GM10847 (cell line): ENCODE measurements around the gene ALCAM.

Experiments used
- POLR2A ChIP-seq: IDR thresholded peaks from 2 replicates; pipeline ENCODE4 v1.6.1; 2011; ENCODE audit not compliant: insufficient read length; ENCODE audit errors: extremely low read depth

The ALCAM gene

DNA sequence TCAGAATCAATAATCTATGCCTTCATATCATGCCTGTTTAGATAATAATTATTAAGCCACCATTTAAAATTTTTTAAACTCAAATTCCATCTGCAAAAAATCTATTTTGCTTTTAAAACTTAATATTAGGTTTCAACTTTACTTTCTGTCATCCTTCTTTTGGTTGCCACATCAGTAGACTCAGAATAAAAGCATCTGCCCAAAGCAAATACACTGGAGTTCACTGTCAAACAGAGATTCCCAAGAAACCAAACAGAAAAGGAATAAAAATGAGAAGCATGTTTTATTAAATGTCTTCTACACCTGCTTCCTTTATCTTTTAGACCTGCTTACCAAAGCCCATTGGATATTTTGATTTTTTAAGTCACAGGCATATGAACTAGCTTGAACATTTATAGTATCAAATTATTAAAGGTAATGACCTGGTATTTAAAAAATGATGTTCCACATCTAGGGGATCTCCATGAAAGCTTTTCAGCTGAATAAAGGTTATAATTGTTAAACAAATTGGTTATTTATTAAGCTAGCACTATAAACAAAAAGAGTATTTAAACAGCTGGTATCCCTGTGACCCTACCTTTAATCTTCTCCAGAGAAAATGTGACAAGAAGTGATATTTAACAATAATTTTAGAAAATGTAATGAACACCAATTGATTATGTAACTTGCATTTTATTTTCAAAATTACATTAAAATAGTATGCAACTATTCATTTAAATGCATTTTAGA, 62.5 kb downstream of the ALCAM start:
- no peak for TF ChIP-seq POLR2A

DNA sequence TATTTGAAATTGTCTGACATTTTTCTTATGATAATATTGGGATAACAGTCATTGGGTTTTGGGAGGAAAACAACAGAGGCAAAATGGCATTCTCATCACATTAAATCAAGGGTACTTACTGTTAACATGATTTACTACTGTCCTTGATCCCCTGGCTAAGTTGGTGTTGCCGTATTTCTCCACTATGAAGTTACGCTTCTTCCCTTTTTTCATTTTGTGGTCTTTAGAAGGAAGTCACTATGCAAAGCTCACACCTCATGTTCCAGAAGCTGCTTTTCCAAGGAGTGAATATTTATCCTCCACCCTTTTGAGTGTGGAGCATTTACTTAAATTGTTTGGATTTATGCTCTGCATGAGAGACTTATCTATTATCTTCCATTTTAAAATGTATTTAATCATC, 63.7 kb downstream of the ALCAM start:
- no peak for TF ChIP-seq POLR2A

DNA sequence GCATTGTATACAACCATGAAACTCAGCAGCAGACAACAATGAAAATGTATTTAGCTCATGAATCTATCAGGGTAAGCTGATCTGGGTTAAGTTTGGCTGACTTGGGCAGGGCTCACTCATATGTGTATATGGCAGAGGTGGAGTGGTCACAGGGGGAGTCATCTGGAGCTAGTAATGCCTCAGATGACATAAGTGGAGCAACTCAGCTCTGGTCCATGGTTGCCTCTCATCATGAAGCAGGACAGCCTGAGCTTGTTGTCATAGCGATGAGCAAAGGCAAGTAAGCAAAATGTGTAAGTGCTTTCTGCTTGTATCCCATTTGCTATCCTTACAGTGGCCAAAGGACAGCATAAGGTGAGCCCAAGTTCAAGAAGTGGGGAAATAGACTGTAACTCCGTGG, 64.5 kb downstream of the ALCAM start:
- TF ChIP-seq POLR2A = no peak

DNA sequence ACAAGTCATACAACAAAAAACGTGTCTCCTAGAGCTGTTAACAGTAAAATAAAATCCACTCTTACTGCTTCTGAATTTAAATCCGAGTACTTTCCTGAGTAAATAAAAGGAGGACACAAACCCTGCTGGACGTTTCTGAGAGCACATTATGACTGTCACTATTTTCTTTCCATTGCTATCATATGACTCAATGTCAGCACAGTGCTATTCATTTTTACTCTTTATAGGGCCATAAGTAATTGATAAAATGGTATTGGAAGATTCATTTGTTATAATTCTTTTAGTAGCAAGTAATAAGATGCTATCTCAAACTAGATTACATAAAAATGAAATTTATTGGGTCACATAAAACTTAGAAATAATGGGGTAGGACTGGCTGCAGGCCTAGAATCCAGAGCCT, 68.6 kb downstream of the ALCAM start:
- no peak for TF ChIP-seq POLR2A

DNA sequence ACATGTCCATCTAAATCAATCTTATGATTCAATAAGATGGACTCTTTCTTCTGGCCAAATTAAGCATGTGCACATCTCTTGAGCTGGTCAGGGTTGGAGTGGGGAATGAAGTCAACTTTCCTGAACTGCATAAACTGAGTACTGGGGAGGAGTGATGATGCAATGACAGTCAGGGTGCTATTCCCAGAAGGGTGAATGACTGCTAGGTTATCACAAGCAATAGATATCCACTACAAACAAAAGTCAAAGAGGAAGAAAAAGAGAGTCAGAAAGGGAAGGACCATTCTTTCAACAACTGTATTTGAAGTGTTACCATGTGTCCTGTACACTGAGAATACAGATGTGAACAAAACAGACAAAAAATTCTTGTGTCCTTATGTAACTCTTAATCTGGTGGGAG, 70.0 kb downstream of the ALCAM start:
- no peak for TF ChIP-seq POLR2A

DNA sequence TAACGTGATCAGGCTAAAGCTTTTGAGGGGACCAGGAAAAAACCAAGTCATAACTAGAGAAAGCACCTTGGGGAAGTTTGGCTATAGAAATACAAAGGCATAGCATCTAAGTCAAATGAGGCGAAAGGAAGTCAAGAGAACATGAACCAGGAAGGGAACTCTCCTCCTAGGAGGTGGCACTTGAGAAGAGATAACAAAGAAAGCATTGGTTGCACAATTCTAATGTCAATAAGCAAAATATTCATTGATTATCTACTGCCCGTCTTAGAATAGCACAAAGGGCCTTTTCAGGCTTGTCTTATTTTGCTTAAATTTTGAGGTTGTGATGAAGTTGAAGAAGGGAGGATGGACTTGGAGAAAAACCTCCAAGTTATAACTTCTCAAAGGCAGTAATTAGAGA, 73.4 kb downstream of the ALCAM start:
- TF ChIP-seq POLR2A = no peak

DNA sequence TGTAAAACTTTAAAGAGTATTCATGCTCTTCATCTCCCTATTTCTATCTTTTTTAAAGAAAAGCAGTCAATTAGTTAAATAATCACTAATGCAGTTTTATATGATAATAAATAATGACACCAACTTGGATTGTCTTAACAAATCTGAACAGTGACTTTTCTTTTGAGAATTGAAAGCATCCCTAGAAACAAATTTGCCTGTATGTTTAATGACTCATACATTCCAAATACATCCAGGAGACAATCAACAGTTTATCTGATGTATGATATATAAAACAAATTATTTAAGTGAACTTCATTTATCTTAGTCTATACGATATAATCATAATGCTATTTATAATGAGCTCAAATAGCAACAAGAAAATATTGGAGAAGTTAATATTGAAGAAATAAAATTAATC, 78.0 kb downstream of the ALCAM start:
- TF ChIP-seq POLR2A = no peak

DNA sequence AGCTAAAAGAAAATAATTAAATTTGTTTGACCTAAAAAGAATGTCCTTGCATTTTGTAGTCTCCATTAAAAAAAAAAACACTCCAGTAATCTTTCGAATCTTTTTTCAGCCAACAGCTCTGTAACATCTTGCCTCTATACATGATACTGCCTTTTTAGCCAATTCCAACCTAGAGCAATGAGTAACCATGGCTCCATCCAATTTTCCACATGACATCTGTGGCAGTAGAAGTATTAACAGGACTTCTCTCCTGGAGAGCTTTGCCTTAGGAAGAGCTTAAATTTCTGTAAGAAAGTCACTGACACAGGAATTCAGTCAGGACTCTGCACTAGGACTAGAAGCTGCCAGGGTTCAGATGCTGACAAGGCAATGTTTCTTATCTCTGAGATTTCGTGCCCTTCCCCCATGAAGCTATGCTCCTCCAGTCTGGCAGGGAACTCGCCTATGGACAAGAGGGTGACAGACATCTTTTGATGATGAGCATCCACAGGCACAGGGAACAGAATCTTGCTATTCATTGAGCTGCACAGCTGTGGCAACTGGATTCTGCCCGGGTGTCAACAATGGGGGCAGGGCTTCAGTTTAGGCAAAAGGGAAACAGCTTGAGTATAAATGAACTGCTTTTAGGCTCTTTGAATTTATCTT, 81.8 kb downstream of the ALCAM start:
- no peak for TF ChIP-seq POLR2A

DNA sequence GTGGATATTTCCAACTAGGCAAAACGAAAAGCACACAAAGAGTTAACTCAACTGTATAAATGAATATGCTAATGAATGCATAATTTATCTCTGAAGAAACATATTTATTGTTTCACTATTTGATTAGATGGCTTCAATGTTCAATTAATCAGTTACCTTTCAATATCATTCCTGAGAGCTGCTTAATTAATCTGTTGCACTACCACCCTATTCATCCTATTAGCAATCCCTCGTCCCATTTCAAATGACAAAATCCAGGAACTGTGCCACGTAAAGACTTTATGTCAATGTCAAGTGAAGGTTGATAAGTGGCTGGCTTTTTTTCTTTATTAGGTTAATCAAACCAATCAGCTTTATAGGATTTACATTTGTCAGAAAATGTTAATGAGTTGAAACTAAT, 82.7 kb downstream of the ALCAM start:
- TF ChIP-seq POLR2A = no peak

DNA sequence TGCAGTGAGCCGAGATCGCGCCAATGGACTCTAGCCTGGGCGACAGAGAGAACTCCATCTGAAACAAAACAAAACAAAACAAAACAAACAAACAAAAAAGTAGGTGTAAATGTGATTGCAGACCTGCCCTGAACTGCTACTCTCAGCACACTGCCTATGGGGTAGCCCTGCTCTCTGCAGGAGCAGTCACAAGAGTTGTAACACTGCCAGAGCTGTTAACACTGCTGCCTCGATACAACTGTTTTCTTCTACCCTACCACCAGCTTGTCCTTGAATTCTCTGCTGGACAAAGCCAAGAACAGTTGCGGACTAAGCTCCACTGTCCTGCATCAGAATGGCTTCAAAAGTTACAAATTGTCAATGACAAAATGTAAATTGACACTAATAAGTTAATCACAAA, 89.3 kb downstream of the ALCAM start:
- TF ChIP-seq POLR2A = no peak

DNA sequence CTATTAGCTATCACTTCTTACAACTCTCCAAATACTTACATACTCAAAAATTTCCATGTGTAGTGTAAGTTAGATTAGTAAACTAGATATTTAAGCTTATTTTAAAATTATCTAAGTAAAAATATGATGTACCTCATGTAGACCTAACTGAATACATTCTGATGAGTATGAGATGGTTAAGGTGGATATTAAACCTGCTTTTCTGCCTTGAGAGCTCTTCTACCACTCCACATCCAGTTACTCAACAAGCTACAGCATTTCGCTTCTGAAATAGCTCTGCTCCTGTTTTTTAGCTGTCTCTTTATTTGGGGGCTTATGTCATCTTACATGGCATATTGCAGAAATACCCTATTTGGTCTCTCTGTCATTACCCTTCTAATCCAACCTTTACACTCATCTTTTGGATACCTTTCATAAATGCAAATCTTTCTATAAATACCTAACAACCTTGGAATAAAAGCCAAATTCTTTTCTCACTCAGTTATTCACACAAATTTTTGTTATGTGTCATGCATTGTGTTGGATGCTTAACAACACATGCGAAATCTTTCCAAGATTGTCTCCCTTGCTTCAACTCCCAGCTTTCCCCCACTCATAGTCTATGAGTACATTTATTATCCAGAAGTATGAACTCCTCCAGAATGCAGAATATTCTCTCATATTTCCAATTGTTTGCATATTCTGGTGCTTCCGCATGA, 92.0 kb downstream of the ALCAM start:
- no peak for TF ChIP-seq POLR2A

DNA sequence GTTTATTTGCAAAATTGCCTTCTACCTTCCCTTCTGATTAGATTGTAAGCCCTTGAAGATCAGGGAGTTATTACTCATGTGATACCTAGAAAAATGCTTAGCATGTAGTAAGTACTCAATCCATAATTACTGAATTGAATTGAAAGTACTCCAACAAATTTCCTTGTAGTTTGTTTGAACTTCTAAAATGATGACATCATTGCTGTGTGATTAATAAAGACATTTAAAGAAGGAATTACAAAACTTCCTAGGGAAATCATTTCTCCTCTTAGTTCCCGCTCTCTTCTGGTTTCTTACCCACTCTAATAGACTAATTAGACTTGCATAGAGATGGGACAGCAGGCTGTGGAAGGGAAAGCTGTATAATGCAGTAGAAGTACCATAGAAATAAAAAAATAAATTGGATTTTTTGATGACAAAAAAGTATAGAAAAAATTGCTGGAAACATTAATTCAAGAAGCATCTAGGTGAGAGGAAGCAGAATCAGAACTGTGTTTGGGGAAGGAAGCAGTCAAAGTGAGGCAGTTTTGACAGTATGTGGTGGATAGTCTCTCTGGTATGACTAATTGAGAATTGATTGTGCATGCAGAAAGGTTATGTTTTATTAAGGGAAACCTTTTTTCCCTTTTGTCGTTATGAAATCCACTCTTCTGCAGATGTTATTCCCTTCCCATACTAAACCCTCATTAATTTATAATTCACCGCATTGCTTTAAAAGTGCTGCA, 93.0 kb downstream of the ALCAM start:
- no peak for TF ChIP-seq POLR2A

DNA sequence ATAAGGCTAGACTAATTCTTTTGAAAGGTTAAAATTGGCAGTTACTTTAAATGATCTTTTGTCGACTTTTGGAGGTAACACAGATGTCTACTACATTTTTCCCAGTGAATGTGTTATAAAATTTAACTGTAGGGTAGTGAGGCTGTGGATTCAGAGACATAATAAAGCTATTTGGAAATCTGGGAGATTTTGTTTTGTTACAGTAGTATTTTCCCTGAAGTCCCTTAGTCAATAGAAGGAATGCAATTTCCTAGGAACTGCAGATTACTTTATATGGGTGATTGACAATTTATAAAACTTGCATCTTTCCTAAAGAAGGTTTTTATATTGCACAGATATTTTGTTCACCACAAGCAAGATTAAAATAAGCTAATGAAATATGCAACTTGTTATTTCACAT, 96.9 kb downstream of the ALCAM start:
- no peak for TF ChIP-seq POLR2A

DNA sequence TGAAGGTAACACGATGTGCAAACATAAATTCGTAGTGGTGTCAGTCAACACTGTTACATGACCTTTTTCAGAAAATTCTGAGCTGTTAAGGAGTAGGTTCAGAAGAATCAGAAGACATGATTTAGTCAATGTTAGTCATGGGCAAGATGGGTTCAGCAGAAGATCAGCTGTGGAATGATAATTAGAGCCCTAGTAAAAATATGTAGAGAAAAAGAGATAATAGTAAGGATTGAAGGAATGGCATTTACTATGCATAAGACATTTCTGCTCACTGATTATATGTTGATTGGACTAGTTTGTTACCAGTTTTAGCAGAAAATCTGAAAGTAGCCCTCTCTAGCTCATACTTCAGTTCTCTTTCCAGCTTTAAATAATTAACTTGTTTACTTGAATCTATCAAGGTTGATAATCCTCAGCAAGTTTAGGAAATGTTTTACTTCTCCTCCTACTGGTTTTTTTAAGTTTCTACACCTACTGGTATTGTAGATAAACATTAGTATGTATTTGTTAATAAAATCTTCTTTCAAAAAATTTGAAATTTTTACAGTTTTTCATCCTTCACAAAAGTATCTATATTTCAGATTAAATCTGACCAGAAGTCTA, 98.6 kb downstream of the ALCAM start:
- no peak for TF ChIP-seq POLR2A

DNA sequence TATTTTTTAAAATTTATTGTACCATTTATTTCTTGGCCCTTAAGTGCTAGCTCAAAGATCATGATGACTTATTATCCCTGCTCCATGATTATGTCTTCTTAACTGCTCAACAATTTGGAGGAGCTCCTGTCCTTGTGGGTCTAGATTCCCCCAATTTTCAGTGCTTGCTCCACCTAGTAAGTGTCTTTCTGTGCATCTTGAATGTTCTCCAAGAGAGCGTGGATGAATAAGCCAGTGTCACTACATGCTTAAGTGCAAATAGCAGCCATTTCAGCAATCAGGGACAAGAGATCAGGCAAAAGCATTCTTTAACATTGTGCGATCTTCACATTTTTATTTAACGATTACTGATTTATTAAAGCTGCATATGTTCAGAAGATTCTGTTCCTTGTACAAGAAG, 99.4 kb downstream of the ALCAM start:
- TF ChIP-seq POLR2A = no peak
